ENCODE results near the gene PLOD2. TPM values are rescaled to one million over a fixed set of nuclear protein-coding genes. Genes with fewer than 3 reads are reported as not detected.

The PLOD2 gene
- total RNA-seq, 1 donor from 2014 or later: 21.1 TPM

DNA sequence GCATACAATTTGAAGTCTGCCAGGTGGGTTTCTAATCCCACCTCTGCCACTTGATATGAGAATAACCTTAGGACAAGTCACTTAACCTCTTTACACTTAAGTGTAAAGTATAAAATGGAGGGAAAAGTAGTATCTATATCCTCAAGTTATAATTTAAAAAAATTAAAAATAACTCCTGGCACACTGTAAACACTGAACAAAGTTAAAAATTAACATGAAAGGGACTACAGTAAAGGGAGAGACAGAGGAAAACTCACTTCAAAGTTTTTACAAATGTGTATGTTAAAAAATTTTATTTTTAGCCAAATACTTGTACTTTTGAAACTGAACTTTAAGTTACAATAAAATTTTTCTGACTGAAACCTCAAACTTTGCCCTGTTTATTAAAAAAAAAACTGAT lies 49.6 kb downstream of the PLOD2 start:
- H3K27me3 ChIP-seq (ENCODE audit: low read depth): no peaks in the 10 kb centered on the region
- H3K9me3 ChIP-seq (replicated peaks): peaks cover 34% of the 10 kb centered on the region
- TF ChIP-seq CTCF (IDR thresholded peaks at IDR 0.05; ENCODE audit: borderline replicate concordance): no peak
- H3K4me3 ChIP-seq: no peak overlapping the region
- peaks cover 7% of the 10 kb centered on the region for H3K4me1 ChIP-seq
- no peak overlapping the region for H3K27ac ChIP-seq (replicated peaks)
- intact Hi-C loops (cut with micrococcal nuclease): no loop called here
- no peak for DNase-seq
- H3K36me3 ChIP-seq: peaks cover 55% of the 10 kb centered on the region

DNA sequence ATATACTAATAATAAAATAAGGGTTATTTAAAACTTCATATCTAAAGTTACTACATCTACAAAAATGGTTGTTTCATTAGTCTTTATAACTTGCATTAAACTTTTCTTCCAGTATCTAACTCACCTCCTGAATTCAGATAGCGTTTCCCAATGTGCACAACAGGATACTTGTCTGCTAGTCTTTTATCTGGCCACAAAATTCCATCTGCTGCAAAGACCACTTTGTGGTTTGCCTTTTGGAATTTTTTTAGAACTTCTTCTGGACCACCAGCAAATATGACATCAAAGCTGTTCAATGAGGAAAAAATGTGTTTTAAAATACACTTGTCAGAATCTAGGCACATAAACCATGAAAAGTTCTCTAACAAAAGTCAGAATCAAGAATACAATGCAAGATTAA lies 50.8 kb downstream of the PLOD2 start:
- peaks cover 54% of the 10 kb centered on the region for H3K36me3 ChIP-seq
- DNase-seq: no peak
- intact Hi-C loops (cut with micrococcal nuclease): no loop called here
- H3K4me1 ChIP-seq: peaks cover 7% of the 10 kb centered on the region
- TF ChIP-seq CTCF (IDR thresholded peaks at IDR 0.05; ENCODE audit: borderline replicate concordance): no peak
- H3K27me3 ChIP-seq (ENCODE audit: low read depth): no peaks in the 10 kb centered on the region
- H3K4me3 ChIP-seq: no peak overlapping the region
- peaks cover 23% of the 10 kb centered on the region for H3K9me3 ChIP-seq (replicated peaks)
- no peak overlapping the region for H3K27ac ChIP-seq (replicated peaks)

- peak overlapping the region; percentile 13 for H3K27ac ChIP-seq (replicated peaks)
- H3K27me3 ChIP-seq (ENCODE audit: low read depth): no peaks in the 10 kb centered on the region
- no peaks in the 10 kb centered on the region for H3K9me3 ChIP-seq (replicated peaks)
- no peak for TF ChIP-seq CTCF (IDR thresholded peaks at IDR 0.05; ENCODE audit: borderline replicate concordance)
- intact Hi-C loops (cut with micrococcal nuclease): no loop called here
- DNase-seq: no peak
- peaks cover 7% of the 10 kb centered on the region for H3K4me1 ChIP-seq
- H3K36me3 ChIP-seq: peaks cover 43% of the 10 kb centered on the region
- H3K4me3 ChIP-seq: no peak overlapping the region
These were observed 54.0 kb downstream of the PLOD2 start for GRCh38 chr3:146106986-146107385.

DNA sequence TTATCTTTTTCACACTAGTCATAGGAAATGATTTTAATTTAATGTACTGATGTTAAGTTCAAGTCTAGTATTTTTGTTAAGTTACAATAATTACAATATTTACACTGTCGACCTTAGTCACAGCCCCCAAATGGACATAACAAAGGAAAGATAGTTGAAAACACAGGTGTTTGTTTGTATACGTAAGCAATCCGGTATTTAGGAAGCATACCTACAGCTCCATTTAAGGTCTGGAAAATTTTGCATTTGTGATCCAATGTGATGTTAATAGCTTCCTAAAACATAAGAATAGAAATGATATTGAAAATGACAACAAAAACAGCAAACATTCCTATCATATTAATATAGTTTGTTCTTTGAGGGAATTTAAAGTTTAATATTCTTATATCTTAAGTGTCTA lies 56.9 kb downstream of the PLOD2 start:
- TF ChIP-seq CTCF (IDR thresholded peaks at IDR 0.05; ENCODE audit: borderline replicate concordance): no peak
- intact Hi-C loops (cut with micrococcal nuclease): no loop called here
- Histone ChIP-seq H3K4me3 (no peak overlapping the region), H3K36me3 (peaks cover 51% of the 10 kb centered on the region), H3K9me3 (replicated peaks) (no peaks in the 10 kb centered on the region), H3K27me3 (ENCODE audit: low read depth) (no peaks in the 10 kb centered on the region), H3K27ac (replicated peaks) (no peak overlapping the region), H3K4me1 (peaks cover 13% of the 10 kb centered on the region)
- no peak for DNase-seq

DNA sequence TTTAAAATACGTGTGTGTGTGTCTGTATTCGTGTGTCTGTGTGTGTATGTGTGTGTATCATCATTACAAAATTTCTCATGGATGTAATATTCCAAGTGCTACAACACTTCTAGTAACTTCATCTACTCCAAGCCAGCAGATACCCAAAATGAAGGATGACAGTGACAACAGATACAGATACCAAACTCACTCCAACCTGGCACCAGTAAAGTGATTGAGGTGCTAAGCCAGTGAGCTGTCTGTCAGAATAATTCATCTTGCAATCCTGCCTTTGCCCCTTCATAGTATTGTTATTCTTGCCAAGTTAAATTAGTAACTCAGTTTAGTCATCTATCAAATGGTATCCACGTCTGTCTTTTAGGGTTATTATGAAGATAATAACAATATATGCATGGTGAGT lies 58.1 kb downstream of the PLOD2 start:
- H3K27me3 ChIP-seq (ENCODE audit: low read depth): no peaks in the 10 kb centered on the region
- H3K27ac ChIP-seq (replicated peaks): no peak overlapping the region
- no peak for TF ChIP-seq CTCF (IDR thresholded peaks at IDR 0.05; ENCODE audit: borderline replicate concordance)
- no peaks in the 10 kb centered on the region for H3K9me3 ChIP-seq (replicated peaks)
- H3K36me3 ChIP-seq: peaks cover 44% of the 10 kb centered on the region
- no peak overlapping the region for H3K4me3 ChIP-seq
- no peak for DNase-seq
- intact Hi-C loops (cut with micrococcal nuclease): no loop called here
- peaks cover 13% of the 10 kb centered on the region for H3K4me1 ChIP-seq

DNA sequence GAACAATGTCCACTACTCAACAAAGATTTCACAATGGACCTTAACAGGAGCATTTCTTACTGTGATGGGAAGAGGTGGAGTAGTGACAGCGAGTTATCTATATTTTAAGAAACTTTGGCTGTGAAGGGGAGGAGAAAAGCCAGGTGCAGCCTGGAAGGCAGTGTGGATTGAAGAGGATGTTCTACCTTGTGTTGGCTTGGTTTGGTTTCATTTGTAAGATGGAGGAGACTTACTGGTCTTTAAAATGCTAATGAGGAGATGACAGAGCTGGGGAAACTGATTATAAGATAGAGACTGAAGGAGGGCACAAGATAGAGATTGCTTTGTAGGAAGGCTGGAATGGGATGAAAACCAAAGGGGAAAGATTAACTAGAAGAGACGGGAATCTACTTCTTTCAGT lies 59.4 kb downstream of the PLOD2 start:
- peaks cover 42% of the 10 kb centered on the region for H3K36me3 ChIP-seq
- H3K9me3 ChIP-seq (replicated peaks): no peaks in the 10 kb centered on the region
- H3K27ac ChIP-seq (replicated peaks): no peak overlapping the region

More for the DNA sequence above, 59.4 kb downstream of the PLOD2 start:
- TF ChIP-seq CTCF (IDR thresholded peaks at IDR 0.05; ENCODE audit: borderline replicate concordance): no peak
- H3K4me3 ChIP-seq: no peak overlapping the region
- peaks cover 8% of the 10 kb centered on the region for H3K4me1 ChIP-seq
- no peaks in the 10 kb centered on the region for H3K27me3 ChIP-seq (ENCODE audit: low read depth)
- no peak for DNase-seq
- intact Hi-C loops (cut with micrococcal nuclease): no loop called here
